ENCODE measurements around the gene P4HA2. TPM values are rescaled to one million over a fixed set of nuclear protein-coding genes. Genes with fewer than 3 reads are reported as not detected.

Gene P4HA2
- total RNA-seq, 2 donors from 2014 or later: 15.1 to 19.6 TPM

DNA sequence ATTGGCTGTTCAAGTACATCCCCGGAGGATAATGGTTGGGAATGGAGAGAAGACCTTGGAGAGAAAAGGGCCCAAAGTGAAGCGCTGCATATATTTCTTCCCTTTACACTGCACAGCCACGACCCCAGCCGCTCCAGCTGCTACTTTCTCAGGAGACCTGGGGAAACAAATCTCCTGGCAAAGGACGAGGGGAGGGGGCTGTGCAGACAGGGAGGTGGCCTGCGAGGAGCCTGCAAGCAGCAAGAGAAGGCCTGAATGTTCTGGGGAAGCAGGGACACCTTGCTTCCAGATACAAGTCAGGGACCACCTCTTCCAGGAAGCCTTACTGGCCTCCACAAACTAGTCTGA lies 29.1 kb upstream of the P4HA2 start:
- Histone ChIP-seq H3K9me3 (ENCODE audit: control insufficient read depth, low read length) (no peaks in the 10 kb centered on the region), H3K36me3 (ENCODE audit: control insufficient read depth, insufficient read depth, low read length) (no peaks in the 10 kb centered on the region), H3K4me1 (ENCODE audit: control insufficient read depth, insufficient read depth, low read length) (no peaks in the 10 kb centered on the region), H3K4me3 (ENCODE audit: low read length) (peak overlapping the region; percentile 67), H3K9ac (ENCODE audit: extremely low read depth, low read length, poor library complexity, severe bottlenecking) (no peak overlapping the region), H3K27me3 (ENCODE audit: control insufficient read depth, insufficient read depth, low read length, poor library complexity, severe bottlenecking) (peaks cover 12% of the 10 kb centered on the region), H3K27ac (ENCODE audit: low read depth, low read length) (no peak overlapping the region)
- 93 to 100% methylated on average over 3 to 6 of the region's 6 CpGs for WGBS, 2 experiments (ENCODE audit: insufficient coverage in 1 of 2, insufficient read length in 1 of 2)
- H3K36me3 Mint-ChIP-seq (ENCODE audit: low read depth): no peaks in the 10 kb centered on the region
- TF ChIP-seq, protein P1, sequence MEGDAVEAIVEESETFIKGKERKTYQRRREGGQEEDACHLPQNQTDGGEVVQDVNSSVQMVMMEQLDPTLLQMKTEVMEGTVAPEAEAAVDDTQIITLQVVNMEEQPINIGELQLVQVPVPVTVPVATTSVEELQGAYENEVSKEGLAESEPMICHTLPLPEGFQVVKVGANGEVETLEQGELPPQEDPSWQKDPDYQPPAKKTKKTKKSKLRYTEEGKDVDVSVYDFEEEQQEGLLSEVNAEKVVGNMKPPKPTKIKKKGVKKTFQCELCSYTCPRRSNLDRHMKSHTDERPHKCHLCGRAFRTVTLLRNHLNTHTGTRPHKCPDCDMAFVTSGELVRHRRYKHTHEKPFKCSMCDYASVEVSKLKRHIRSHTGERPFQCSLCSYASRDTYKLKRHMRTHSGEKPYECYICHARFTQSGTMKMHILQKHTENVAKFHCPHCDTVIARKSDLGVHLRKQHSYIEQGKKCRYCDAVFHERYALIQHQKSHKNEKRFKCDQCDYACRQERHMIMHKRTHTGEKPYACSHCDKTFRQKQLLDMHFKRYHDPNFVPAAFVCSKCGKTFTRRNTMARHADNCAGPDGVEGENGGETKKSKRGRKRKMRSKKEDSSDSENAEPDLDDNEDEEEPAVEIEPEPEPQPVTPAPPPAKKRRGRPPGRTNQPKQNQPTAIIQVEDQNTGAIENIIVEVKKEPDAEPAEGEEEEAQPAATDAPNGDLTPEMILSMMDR (conservative IDR thresholded peaks at IDR 0.05): no peak
- DNase-seq: no peak
- peak overlapping the region; percentile 69 for H3K4me3 Mint-ChIP-seq
- H3K27ac Mint-ChIP-seq: no peak overlapping the region
- H3K4me1 Mint-ChIP-seq: no peaks in the 10 kb centered on the region
- no peaks in the 10 kb centered on the region for H3K9me3 Mint-ChIP-seq
- peaks cover 28% of the 10 kb centered on the region for H3K27me3 Mint-ChIP-seq (ENCODE audit: insufficient read depth)

DNA sequence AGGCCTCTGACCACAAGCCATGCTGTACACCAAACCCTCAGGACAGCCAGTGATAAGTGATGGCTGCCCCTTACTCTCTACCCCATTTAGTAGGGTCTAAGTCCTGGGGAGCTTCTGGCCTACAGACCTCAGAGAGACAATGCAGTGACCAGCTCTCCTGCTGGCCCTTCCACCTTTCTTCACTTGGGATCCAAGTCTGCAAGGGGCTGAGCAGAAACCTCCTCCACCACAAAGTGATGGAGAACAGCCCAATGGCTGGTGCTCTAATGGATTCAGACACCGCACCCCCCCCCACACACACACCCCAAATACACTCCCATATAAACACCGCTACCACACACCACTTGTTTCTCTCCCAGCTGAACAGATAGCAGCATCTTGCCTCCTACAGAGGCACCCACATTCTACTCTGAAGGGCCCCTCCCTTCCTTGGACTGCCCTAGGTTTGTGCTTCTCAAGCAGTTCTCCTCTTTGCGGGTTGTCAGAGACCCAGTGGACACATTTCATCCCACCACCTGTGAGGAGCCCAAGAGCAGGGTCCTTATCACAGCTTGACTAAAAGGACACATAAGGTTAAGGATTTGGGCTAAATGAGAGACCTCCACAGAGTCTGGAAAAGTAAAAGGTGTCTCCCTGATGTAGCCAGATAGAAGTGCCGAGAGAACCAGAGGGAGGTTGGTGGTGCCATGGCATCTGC lies 28.6 kb upstream of the P4HA2 start:
- H3K27me3 Mint-ChIP-seq (ENCODE audit: insufficient read depth): peaks cover 28% of the 10 kb centered on the region
- Histone ChIP-seq H3K36me3 (ENCODE audit: control insufficient read depth, insufficient read depth, low read length) (no peaks in the 10 kb centered on the region), H3K27ac (ENCODE audit: low read depth, low read length) (no peak overlapping the region), H3K9ac (ENCODE audit: extremely low read depth, low read length, poor library complexity, severe bottlenecking) (no peak overlapping the region), H3K27me3 (ENCODE audit: control insufficient read depth, insufficient read depth, low read length, poor library complexity, severe bottlenecking) (peaks cover 12% of the 10 kb centered on the region), H3K9me3 (ENCODE audit: control insufficient read depth, low read length) (no peaks in the 10 kb centered on the region), H3K4me3 (ENCODE audit: low read length) (no peak overlapping the region), H3K4me1 (ENCODE audit: control insufficient read depth, insufficient read depth, low read length) (no peaks in the 10 kb centered on the region)
- no peaks in the 10 kb centered on the region for H3K36me3 Mint-ChIP-seq (ENCODE audit: low read depth)
- H3K4me3 Mint-ChIP-seq: peak overlapping the region; percentile 69
- peak; percentile 21 for DNase-seq
- TF ChIP-seq, protein P1 (conservative IDR thresholded peaks at IDR 0.05): no peak
- no peak overlapping the region for H3K27ac Mint-ChIP-seq
- no peaks in the 10 kb centered on the region for H3K4me1 Mint-ChIP-seq
- WGBS, 2 experiments (ENCODE audit: insufficient coverage in 1 of 2, insufficient read length in 1 of 2): 93 to 94% methylated on average over 3 to 4 of the region's 4 CpGs
- no peaks in the 10 kb centered on the region for H3K9me3 Mint-ChIP-seq

DNA sequence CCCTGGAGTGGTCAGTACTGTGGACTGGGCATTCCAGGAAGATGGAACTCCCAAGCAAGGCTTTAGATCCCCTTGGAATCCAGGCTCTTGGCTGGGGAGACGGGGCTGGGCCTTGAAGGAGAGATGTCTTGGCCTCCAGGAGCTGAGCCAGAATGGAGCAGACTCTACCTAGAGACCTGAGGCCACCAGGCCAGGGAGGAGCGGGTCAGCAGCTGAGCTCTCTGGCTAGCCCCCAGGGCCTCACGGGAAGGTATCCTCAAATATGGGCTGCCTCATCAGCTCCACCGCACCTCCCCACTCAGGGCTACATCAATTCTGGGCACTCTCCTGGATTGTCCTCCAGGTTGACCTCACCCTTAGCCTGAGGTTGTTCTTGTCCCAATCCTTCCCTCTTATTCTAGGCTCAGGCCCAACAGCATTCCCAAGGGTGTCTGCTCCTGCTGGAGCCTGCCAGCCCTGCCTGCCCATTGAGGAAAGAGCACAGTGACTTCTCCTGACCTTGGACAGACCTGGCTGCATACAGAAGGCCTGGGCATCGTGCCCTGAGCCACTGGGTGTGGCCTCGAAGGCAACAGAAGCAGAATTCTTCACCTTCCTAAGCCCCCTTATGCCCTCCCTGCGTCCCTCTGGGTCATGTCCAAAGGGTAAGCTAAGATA lies 26.8 kb upstream of the P4HA2 start:
- Histone ChIP-seq H3K4me3 (ENCODE audit: low read length) (no peak overlapping the region), H3K9ac (ENCODE audit: extremely low read depth, low read length, poor library complexity, severe bottlenecking) (no peak overlapping the region), H3K27ac (ENCODE audit: low read depth, low read length) (no peak overlapping the region), H3K4me1 (ENCODE audit: control insufficient read depth, insufficient read depth, low read length) (no peaks in the 10 kb centered on the region), H3K9me3 (ENCODE audit: control insufficient read depth, low read length) (no peaks in the 10 kb centered on the region), H3K27me3 (ENCODE audit: control insufficient read depth, insufficient read depth, low read length, poor library complexity, severe bottlenecking) (peaks cover 12% of the 10 kb centered on the region), H3K36me3 (ENCODE audit: control insufficient read depth, insufficient read depth, low read length) (no peaks in the 10 kb centered on the region)
- Mint-ChIP-seq H3K4me1 (no peaks in the 10 kb centered on the region), H3K27ac (no peak overlapping the region), H3K27me3 (ENCODE audit: insufficient read depth) (peaks cover 28% of the 10 kb centered on the region), H3K4me3 (no peak overlapping the region), H3K9me3 (no peaks in the 10 kb centered on the region), H3K36me3 (ENCODE audit: low read depth) (no peaks in the 10 kb centered on the region)
- WGBS, 2 experiments (ENCODE audit: insufficient coverage in 1 of 2, insufficient read length in 1 of 2): 79 to 84% methylated on average over 3 to 7 of the region's 7 CpGs
- peak; percentile 34 for DNase-seq
- TF ChIP-seq, protein P1 (conservative IDR thresholded peaks at IDR 0.05): no peak

Data from endodermal cell (in vitro differentiated cells).